H1 (cell line): Measurements from ENCODE around the gene RAMP1. TPM values are rescaled to one million over a fixed set of nuclear protein-coding genes. Genes with fewer than 3 reads are reported as not detected.

ENCODE experiments used
- ASH2L ChIP-seq: fragments of 200-600, 300-600 bp; sonication (generic); IDR thresholded peaks from one replicate; pipeline ENCODE4 v1.7.1; 2017; ENCODE audit warnings: low read length
- CHD7 ChIP-seq: fragments of 300-600 bp; sonication (generic); IDR thresholded peaks from 2 replicates; pipeline ENCODE4 v1.7.1; 2012; ENCODE audit warnings: low read length, moderate library complexity, mild to moderate bottlenecking, inconsistent platforms; ENCODE audit not compliant: insufficient replicate concordance
- GTF2F1 ChIP-seq: IDR thresholded peaks from 2 replicates; pipeline ENCODE4 v1.6.1; 2012; ENCODE audit warnings: low read depth, low read length, improper control_type of control experiment, borderline replicate concordance
- KDM1A ChIP-seq: fragments of 200-600, 300-600 bp; sonication (generic); IDR thresholded peaks from 2 replicates; pipeline ENCODE4 v1.7.1; 2016; ENCODE audit warnings: mild to moderate bottlenecking, low read length, borderline replicate concordance
- KDM5A ChIP-seq: fragments of 200-600 bp; IDR thresholded peaks from 2 replicates; pipeline ENCODE4 v1.7.1; 2012; ENCODE audit warnings: mild to moderate bottlenecking, low read length, inconsistent platforms, mixed read lengths
- RAD21 ChIP-seq, 2 experiments: IDR thresholded peaks in 1 of 2; conservative IDR thresholded peaks in 1 of 2; 2 replicates each; pipeline ENCODE4 v1.6.1; 2011; ENCODE audit warnings: low read depth in 2 of 2, low read length in 2 of 2, improper control_type of control experiment in 1 of 2, inconsistent platforms in 1 of 2, mild to moderate bottlenecking in 1 of 2, moderate library complexity in 1 of 2
- RNF2 ChIP-seq: fragments of 200-900, 300-1000 bp; sonication (generic); IDR thresholded peaks from 2 replicates; pipeline ENCODE4 v1.7.1; 2016; ENCODE audit warnings: borderline replicate concordance, low read depth, mild to moderate bottlenecking, antibody characterized with exemption, low read length; ENCODE audit not compliant: poor library complexity, severe bottlenecking; ENCODE audit errors: missing control alignments
- TAF1 ChIP-seq: IDR thresholded peaks from 2 replicates; pipeline ENCODE4 v1.6.1; 2011; ENCODE audit warnings: mild to moderate bottlenecking, low read depth, low read length
- TBP ChIP-seq: IDR thresholded peaks from 2 replicates; pipeline ENCODE4 v1.6.1; 2011; ENCODE audit warnings: low read depth, low read length, improper control_type of control experiment
- ZNF274 ChIP-seq: IDR thresholded peaks from 2 replicates; pipeline ENCODE4 v1.7.0; 2012; ENCODE audit warnings: low read length, borderline replicate concordance; ENCODE audit errors: extremely low read depth
- polyA plus RNA-seq, 7 experiments: library from polyadenylated mRNA; depleted of rRNA in 3 of 7; stranded (reverse) in 5 of 7; unstranded in 2 of 7; fragments of >200 nt in 5 of 7; fragments of 200-250 nt in 2 of 7; gene quantifications; 1 replicate in 5 of 7; 2 replicates in 1 of 7; 4 replicates in 1 of 7; pipeline versions ENCODE4 v1.2.1 to v1.2.3, GENCODE V29; 2011 to 2013; ENCODE audit warnings: missing spikeins in 2 of 7, mixed read lengths in 2 of 7
- total RNA-seq: library from RNA; stranded (reverse); fragmentation: NEBNext Ultra II Directional; extraction: Animal tissue kit (Norgen Biotek cat#: 25700); gene quantifications from 2 replicates; pipeline ENCODE4 v1.2.1, GENCODE V29; 2021
- TF ChIP-seq, protein P1 (sequence below): IDR thresholded peaks from 2 replicates; pipeline ENCODE4 v1.6.1; 2011; ENCODE audit warnings: low read depth, mild to moderate bottlenecking, low read length; ENCODE audit not compliant: insufficient read depth

Gene RAMP1
- total and polyA plus RNA-seq, 2 of the 8 experiments (the other 6 are each of a cell fraction or from before 2014, with no cell fraction given) = 0.65 to 4.3 TPM

GRCh38 chr2:237956402-237956736 is 96.9 kb downstream of the RAMP1 start (continued):
- TF ChIP-seq ASH2L = no peak
- no peak for TF ChIP-seq ZNF274
- no peak for TF ChIP-seq CHD7
- TF ChIP-seq, protein P1, sequence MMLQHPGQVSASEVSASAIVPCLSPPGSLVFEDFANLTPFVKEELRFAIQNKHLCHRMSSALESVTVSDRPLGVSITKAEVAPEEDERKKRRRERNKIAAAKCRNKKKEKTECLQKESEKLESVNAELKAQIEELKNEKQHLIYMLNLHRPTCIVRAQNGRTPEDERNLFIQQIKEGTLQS = no peak
- TF ChIP-seq RNF2 = no peak
- TF ChIP-seq TAF1 = no peak
- no peak for TF ChIP-seq KDM5A
- TF ChIP-seq RAD21 (IDR thresholded peaks at IDR 0.05 in 1 of 2, conservative IDR thresholded peaks at IDR 0.05 in 1 of 2; ENCODE audit: low read depth in 2 of 2, low read length in 2 of 2) = peak in 1 of 2 experiments; percentile 22; a peak in 1 of 4 replicates
- TF ChIP-seq KDM1A = no peak
- TF ChIP-seq TBP = no peak
- no peak for TF ChIP-seq GTF2F1
